Activated CD4-positive, alpha-beta T cell treated with anti-CD3 and anti-CD28 coated beads, Interleukin-2, Interleukin-6, amounts not matched to agents 100 ng/mL and 50 ng/mL, durations not matched to agents 16 hours and 8 hours (primary cell): ENCODE data around the gene REEP2.
"Not testable (repeated sequence)": the region's sequence is repeated elsewhere in the genome, so short reads cannot be mapped to it uniquely, and the experiment has no call there.

Source experiments
- DNase-seq: peaks from one replicate; pipeline ENCODE4 v3.0.0-alpha.2; 2020

The REEP2 gene, protein sequence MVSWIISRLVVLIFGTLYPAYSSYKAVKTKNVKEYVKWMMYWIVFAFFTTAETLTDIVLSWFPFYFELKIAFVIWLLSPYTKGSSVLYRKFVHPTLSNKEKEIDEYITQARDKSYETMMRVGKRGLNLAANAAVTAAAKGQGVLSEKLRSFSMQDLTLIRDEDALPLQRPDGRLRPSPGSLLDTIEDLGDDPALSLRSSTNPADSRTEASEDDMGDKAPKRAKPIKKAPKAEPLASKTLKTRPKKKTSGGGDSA

DNA sequence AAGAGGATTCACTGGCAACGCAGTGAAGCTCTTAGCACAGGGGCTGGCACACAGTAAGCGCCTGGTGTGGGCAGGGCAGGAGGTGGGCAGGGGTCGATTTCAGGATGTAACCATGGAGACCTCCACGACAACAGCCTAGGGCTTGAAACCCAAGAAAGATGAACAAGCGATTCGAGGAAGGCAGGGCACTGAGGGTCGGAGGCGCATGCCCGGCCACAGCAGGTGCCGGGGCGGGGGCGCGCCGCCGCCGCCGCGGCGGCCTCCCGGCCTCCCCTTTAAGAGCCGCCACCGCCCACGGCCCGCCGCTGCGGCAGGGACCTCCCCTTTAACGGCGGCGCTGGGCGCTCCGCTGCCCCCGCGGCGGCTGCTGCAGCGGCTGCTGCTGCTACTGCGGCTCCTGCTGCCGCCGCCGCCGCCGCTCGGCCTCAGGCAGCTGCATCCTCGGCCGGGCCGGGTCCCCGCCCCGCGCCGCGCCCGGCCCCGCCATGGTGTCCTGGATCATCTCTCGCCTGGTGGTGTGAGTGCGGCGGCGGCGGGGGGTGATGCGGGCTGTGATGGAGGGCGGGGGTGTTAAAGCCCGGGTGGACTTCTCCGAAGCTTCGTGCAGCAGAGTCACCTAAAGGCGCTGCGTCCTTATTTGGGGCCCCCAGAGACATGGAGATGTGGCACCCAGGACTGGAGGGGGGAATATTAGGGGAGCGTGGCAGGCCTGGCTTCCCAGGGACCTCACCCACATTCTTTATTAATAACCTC lies at the start of gene REEP2:
REEP2 (plus strand) TSS at position 334 of the 753 bp plus-strand sequence; CDS start at position 486, 152 bp downstream.
- peak; percentile 51 for DNase-seq

DNA sequence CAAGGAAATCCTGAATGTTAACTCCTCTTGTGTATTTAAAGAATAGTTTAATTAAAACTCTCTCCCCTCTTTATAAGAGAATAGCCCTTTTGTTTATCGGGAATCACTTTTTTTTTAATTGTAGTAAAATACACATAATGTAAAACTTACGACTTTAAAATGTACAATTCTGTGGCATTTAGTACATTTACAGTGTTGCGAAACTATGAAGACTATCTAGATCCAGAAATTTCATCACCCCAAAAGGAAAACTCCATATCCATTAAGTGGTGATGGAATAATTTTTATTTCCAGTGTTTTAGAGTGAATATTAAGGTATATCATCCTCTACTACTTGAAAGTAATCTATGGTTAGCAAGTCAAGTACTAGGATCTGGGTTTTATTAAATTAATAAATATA lies 49.5 kb upstream of the REEP2 start:
- DNase-seq: no peak

DNA sequence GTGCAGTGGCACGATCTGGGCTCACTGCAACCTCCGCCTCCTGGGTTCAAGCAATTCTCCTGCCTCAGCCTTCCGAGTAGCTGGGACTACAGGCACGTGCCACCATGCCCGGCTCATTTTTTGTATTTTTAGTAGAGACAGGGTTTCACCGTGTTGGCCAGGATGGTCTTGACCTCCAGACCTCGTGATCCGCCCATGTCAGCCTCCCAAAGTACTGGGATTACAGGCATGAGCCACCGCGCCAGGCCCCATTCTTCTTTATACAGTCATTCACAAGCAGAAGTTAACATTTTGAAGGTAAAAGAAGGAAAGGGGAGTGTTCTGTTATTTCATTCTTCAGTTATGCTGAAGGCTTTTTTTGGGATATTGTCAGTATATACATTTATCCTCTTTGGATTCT lies 48.9 kb upstream of the REEP2 start:
- DNase-seq: not testable (repeated sequence)

DNA sequence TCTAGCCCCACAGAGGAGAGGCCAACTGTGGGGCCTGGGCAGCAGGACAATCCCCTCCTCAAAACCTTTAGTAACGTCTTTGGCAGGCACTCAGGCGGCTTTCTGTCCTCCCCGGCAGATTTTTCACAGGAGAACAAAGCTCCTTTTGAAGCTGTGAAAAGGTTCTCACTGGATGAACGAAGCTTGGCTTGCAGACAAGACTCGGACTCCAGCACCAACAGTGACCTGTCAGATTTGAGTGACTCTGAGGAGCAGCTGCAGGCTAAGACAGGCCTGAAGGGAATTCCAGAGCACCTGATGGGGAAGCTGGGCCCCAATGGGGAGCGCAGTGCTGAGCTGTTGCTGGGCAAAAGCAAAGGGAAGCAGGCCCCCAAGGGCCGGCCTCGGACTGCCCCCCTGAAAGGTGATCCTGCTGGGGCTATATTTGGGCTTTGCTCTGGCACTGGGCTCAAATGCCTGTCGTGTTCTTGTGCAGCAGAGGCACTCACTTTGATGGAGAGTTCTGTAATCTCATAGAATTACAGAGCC lies 46.9 kb upstream of the REEP2 start:
- no peak for DNase-seq

DNA sequence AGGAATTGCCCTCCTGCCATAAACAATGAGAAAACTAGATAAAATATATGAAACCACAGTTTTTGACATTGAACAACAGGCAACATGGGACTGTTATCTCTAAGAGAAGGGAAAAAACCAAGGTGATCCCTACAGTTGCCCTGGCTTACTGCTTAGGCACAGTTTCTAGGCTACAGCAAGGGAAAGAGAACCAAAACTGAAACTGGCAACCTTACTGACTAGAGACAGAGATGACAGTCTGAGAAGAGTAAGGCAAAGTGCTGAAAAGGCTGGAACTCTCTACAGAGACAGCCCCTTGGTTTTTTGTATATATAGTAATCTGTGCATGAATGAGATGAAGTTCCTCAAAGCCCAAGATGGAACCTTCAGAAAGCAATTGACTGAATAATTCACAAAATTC lies 36.2 kb upstream of the REEP2 start:
- peak; percentile 41 for DNase-seq

DNA sequence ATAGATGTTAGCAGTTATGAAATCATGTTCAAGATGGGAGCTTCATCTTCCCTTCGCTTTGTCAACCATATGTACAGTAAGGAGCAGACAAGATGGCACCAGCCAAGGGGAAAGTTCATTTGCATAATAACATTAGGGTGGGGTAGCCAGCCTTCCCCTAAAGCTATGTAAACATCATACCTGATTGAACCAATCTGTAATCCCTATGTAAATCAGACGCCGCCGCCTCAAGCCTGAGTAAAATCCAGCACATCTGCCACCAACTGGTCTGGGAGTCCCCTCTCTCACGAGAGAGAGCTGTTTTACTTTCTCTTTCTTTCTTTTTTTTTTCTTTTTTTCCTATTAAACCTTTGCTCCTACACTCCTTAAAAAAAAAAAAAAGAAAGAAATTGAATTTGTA lies 30.8 kb upstream of the REEP2 start:
- peak; percentile 63 for DNase-seq

DNA sequence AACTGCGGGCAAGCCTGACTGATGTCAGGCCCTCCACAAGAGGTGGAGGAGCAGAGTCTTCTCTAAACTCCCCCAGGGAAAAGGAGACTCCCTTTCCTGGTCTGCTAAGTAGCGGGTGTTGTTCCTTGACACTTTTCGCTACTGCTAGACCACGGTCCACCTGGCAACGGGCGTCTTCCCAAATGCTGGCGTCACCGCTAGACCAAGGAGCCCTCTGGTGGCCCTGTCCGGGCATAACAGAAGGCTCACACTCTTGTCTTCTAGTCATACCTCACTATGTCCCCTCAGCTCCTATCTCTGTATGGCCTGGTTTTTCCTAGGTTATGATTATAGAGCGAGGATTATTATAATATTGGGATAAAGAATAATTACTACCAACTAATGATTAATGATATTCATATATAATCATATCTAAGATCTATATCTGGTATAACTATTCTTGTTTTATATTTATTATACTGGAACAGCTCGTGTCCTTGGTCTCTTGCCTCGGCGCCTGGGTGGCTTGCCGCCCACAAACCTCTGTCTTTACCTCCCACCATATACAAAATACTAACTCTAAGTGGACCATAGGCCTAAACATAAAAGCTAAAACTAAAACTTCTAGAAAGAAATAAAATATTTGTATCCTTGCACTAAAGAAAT lies 27.7 kb upstream of the REEP2 start:
- DNase-seq: peak; percentile 36

DNA sequence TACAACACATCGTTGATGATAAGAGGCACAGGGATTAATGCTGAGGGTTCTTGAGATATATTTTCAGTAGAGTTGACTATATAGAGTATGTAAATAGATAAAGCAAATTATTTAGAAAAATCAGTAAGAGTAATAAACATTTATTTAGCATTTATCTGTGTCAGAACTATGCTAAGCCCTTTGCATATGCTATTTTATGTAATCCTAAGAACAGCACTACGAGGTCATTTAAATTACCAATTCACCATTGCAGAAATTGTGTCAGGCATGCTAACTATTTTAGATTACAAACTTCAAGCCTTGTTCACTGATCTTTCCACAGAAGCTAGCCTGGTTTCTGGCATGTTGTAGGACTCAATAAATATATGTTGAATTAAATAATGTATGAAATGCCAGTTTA lies 20.4 kb upstream of the REEP2 start:
- DNase-seq: no peak

DNA sequence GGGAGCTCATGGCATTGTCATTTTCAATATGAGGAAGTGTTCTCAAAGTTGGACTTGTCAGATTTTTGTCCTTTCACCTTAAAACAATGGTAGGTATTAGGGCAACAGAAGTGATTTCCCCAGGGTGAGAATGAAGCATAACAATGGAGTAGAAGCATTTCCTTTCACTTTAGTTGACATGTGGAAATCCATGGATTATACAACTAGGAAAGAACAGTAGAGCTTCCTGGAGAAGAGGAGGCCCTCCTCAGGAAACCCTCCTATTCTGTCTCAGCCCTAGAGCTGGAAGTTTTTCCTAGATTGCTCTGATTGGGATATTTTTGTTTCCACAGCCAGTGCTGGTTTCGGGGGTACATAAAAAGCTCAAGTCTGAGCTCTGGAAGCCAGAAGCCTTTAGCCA lies 13.8 kb upstream of the REEP2 start:
- no peak for DNase-seq

DNA sequence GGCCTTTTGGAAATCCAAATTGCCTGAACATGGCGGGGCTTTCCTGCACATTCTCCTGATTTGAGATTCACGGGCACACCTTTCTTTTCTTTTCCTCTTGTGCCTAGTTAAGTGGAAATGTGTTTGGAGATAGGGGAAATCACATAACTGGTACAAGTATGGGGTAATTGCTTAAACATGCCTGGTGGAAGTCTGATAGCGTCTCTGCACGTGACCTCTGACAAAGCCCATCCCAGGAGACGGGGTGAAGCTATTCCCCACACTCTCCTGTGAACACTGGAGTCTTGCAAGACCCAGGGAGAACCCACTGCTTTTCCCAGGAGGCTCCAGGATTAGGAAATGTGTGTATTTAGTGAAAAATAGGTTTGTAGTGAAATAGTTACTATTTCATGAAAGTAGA lies 2.9 kb upstream of the REEP2 start:
- DNase-seq: no peak

DNA sequence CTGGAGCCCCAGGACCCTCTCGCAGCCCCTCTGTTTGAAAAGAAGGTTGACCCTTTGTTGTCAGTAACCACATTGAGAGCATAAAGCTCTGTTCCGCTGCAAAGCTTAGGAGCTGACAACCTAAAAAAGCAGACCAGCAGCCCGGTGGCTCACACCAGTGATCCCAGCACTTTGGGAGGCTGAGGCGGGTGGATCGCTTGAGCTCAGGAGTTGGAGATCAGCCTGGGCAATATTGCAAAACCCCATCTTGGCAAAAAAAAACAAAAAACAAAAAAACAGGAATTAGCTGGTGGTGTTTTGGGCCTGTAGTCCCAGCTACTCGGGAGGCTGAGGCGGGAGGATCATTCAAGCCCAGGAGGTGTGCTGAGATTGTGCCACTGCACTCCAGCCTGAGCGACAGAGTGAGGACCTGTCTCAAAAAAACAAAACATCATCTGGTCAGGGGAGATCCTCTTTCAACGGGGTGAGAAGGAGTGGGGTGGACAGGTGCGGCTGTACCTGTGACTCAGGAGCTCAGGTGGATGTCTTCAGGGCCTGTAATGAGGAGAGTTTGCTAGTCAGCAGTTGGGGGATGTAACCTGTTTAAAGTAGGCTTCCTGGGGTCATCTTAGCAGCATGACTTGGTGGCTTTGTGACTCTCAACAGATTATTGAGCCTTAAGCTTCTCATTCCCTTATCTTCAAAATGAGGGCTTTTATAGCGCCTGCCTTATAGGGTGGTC lies 694 bp upstream of the REEP2 start:
- DNase-seq: no peak

DNA sequence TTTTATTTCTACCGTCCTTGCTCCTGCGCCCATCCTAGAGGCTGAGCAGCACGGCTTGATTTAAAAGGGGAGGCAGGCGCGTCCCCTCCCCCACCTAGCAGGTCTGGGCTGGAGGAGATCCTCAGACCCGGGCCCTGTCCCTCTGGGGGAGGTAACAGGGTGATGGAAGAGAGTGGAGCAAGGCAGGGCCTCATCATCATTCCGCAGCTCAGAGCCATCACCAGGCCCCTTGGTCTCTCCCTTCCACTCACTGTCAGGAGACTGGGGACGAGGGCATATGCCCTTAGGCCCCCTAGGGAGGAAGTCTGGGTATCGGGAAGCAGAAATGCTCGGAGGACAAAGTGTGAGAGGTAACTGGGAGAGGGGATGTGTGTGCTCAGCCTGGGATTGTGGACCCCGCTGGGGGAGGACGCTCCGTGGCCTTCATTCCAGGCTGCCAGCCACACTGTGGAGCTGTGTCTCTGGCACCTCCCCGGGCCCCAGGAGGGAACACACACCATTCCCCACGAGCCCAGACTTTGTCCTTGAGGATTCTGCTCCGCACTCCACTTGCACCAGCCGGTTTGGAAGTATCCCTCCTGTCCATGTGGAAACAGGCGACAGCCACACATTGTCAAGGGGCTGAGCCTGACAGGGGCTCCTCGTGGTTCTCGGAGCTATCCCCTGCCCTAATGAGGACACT lies 761 bp downstream of the REEP2 start:
- DNase-seq: no peak

DNA sequence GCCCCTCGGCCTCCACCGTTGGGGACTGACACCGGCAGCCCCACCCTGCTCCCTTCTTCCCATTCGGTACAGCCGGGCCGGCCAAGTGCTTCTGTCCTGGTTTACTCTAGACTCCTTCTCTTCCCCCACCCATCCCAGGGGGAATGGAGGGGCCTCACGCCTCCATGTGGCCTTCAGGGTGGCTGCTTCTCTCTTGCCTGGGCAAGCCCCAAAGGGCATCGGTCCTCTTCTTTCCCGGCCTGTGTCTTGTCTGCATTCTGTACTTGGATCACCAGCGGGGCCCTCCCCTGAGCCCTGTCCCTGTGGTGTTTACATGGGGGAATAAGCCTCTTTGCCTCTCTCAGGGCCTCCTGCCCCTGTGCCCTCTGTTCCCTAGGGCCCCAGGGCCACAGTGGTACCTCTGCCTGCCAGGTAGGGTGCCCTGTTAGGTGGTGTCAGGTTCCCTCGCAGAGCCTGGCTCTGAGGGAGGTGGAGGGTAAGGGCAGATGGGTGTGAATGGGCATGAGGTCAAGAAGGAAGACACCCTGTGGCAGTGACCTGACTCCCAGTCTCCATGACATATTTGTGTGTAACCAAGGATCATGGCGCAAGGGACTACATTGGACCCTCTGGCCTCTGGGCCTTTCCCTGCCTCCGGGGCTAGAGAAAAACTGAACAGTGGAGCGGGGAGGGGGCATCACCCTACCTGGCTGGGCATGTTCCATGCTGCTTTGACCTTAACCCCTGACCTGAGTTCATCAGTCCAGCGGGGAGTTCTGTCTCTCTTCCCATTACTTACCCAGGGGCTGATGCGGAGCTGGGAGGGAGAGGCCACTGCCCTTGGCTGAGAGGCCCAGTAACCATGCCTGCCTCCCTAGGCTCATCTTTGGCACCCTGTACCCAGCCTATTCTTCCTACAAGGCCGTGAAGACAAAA lies 1.6 kb downstream of the REEP2 start:
- DNase-seq: no peak

DNA sequence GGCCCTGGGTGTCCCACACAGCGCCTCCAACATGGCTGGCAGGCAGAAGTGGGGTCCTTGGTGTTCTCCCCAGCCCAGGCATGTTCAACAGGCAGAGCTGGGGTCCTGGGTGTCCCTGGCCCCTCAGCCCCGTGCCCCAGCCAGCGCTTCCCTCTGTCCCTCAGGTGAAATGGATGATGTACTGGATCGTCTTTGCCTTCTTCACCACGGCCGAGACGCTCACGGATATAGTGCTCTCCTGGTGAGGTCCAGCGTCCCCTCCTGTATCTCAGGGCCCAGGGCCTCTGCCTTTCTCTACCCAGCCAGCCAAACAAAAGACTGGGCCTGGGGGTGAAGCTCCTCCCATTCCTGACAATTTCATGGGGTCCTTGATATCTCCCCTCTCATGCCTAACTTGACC lies 2.4 kb downstream of the REEP2 start:
- DNase-seq: no peak

DNA sequence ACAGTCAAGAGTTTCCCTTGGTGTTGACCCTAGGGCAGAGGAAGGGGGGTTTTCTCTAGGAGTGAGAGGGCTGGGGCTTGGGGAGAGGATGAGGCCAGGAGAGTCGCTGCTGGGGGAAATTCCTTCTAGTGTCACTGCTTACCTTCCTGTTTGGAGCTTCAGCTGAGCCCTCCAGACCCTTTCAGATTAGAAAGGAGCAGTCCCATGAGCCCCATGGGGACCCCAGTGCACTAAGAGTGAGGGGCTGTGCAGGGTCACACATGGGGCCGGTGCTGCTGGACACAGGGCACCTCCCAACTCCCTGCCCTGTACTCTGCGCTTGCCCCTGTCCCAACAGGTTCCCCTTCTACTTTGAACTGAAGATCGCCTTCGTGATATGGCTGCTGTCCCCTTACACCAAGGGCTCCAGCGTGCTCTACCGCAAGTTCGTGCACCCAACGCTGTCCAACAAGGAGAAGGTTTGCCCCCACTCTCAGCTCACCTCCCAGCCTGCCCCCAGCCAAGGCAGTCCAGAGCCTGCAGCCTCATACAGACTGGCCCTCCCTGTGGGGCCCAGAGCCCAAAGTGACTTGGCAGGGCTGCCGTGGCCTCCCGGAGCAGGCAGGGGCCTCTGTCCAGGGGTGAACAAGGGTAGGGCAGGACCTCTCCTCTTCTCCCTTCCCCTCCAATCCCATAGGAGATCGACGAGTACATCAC lies 5.4 kb downstream of the REEP2 start:
- DNase-seq: no peak

DNA sequence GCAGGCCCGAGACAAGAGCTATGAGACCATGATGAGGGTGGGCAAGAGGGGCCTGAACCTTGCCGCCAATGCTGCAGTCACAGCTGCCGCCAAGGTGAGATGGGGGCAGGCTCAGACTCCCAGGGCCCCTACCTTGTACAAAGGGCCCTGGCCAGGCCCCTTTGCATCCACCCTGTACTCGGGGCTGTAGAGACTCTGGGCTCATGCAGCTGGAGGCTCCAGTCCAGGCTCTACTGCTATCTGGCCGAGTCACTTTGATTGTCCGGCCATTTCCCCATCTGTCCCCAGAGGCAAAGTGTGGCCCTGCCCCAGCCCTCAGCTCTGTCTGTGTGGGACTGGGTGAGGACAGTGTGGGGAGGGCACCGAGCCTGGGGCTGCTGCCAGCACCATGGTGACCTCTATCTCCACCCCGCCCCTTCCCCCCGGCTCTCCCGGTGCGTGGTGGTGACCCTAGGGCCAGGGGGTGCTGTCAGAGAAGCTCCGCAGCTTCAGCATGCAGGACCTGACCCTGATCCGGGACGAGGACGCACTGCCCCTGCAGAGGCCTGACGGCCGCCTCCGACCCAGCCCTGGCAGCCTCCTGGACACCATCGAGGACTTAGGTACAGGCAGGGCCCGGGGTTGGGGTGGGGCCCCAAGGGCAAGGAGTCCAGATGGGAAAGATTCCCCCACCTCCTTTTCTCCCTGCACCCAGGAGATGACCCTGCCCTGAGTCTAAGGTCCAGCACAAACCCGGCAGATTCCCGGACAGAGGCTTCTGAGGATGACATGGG lies 6.1 kb downstream of the REEP2 start:
- no peak for DNase-seq

DNA sequence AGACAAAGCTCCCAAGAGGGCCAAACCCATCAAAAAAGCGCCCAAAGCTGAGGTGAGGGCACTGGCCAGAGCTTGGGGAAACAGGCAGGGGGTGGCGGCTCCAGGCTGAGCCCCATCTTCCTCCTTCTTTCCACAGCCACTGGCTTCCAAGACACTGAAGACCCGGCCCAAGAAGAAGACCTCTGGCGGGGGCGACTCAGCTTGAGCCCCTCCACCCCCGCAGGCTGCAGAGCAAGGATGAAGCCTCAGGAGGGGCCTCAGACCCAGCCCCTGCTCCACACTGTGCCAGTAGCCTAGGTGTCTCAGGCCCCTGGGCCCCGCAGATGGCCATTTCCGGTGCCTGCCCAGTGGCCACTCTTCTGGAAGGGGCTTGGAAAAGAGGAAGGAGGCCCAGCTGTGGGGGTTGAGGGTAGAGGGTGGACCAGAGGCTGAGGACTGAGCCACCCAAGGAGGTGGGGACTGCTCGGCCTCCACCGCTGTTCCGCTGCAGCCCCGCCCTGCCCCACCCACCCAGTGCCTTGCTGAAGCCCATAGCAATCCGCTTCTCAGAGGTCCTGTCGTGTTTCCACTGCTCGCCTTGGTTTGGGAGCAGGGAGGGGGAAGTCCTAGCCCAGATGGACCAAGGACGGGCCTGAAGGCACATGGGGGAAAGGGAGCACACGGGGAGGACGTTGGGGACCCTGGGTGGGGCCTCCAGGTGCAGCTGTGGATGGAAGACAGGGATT lies 6.9 kb downstream of the REEP2 start:
- DNase-seq: no peak

DNA sequence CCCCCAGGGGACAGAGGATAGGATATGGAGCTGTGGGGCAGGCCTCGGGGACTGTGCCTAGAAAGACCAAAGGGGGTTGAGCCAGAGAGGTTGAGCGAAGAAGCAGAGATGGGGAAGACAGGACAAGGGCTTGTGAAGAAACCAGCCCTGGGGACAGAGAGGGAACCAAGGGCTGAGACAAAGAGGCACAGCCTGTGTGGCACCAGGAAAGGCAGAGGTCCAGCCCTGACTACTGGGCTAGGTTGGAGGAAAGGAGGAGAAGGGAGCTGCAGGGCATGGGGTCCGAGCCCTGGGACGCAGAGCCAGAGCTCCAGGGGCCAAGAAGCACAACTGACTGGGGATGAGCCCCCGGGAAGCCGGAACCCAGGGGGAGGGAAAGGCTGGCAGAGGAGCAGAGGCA lies 9.2 kb downstream of the REEP2 start:
- DNase-seq: no peak
